WTC11 (cell line): Measurements from ENCODE around the gene ZFPL1. TPM values are rescaled to one million over a fixed set of nuclear protein-coding genes. Genes with fewer than 3 reads are reported as not detected.

Source experiments
- ARID4B ChIP-seq: sonication (generic); formaldehyde crosslinking; IDR thresholded peaks from 2 replicates; pipeline ENCODE4 v1.8.0; 2023; ENCODE audit warnings: missing genetic modification reagents, mild to moderate bottlenecking, borderline replicate concordance
- ATF3 ChIP-seq: sonication (generic); formaldehyde crosslinking; conservative IDR thresholded peaks from 2 replicates; pipeline ENCODE4 v1.8.1; 2022; ENCODE audit warnings: mild to moderate bottlenecking, missing genetic modification reagents
- ETV6 ChIP-seq: sonication (generic); formaldehyde crosslinking; IDR thresholded peaks from 2 replicates; pipeline ENCODE4 v1.8.1; 2022; ENCODE audit warnings: mild to moderate bottlenecking, missing genetic modification reagents
- FOXJ3 ChIP-seq: sonication (generic); formaldehyde crosslinking; IDR thresholded peaks from 2 replicates; pipeline ENCODE4 v1.9.0; 2021; ENCODE audit warnings: missing genetic modification reagents, mild to moderate bottlenecking, borderline replicate concordance
- FOXP4 ChIP-seq: sonication (generic); formaldehyde crosslinking; IDR thresholded peaks from 2 replicates; pipeline ENCODE4 v1.8.0; 2022; ENCODE audit warnings: mild to moderate bottlenecking, missing genetic modification reagents
- IRF1 ChIP-seq: sonication (generic); formaldehyde crosslinking; IDR thresholded peaks from 2 replicates; pipeline ENCODE4 v1.8.0; 2023; ENCODE audit warnings: missing genetic modification reagents
- KAT7 ChIP-seq: sonication (generic); formaldehyde crosslinking; IDR thresholded peaks from 2 replicates; pipeline ENCODE4 v1.8.1; 2023; ENCODE audit warnings: missing genetic modification reagents, mild to moderate bottlenecking, borderline replicate concordance
- SMAD3 ChIP-seq: sonication (generic); formaldehyde crosslinking; IDR thresholded peaks from 2 replicates; pipeline ENCODE4 v1.8.0; 2022; ENCODE audit warnings: missing genetic modification reagents, mild to moderate bottlenecking, borderline replicate concordance
- TEAD1 ChIP-seq: sonication (generic); formaldehyde crosslinking; IDR thresholded peaks from 2 replicates; pipeline ENCODE4 v1.8.0; 2022; ENCODE audit warnings: mild to moderate bottlenecking, missing genetic modification reagents
- ZNF219 ChIP-seq: sonication (generic); formaldehyde crosslinking; IDR thresholded peaks from 2 replicates; pipeline ENCODE4 v1.8.0; 2023; ENCODE audit warnings: missing genetic modification reagents, mild to moderate bottlenecking, borderline replicate concordance
- microRNA-seq: library from miRNA; unstranded; fragments of <30 nt; microRNA quantifications from one replicate; pipeline ENCODE4 v1.2.0, GENCODE V29; 2022; ENCODE audit warnings: borderline number of aligned reads
- total RNA-seq: library from RNA; stranded (reverse); gene quantifications from 3 replicates; pipeline ENCODE4 v1.2.3, GENCODE V29; 2021

Gene ZFPL1
- total RNA-seq, 1 experiment from 2014 or later, result 33.8 TPM

- TF ChIP-seq ARID4B (CRISPR knock-in tag), result no peak
- no peak for TF ChIP-seq TEAD1 (CRISPR knock-in tag)
- TF ChIP-seq ETV6 (CRISPR knock-in tag), result no peak
- TF ChIP-seq SMAD3 (CRISPR knock-in tag), result no peak
- no peak for TF ChIP-seq ATF3 (CRISPR knock-in tag)
- TF ChIP-seq ZNF219 (CRISPR knock-in tag), result no peak
- TF ChIP-seq FOXP4 (CRISPR knock-in tag), result no peak
- no peak for TF ChIP-seq KAT7
- TF ChIP-seq FOXJ3 (CRISPR knock-in tag), result no peak
- no peak for TF ChIP-seq IRF1 (CRISPR knock-in tag)
- TF ChIP-seq, all 79 proteins: peak for 0
Observed at GRCh38 chr11:65136515-65137096, 52.6 kb downstream of the ZFPL1 start (continued).

Small RNA genes lying within 50 kb of the gene (microRNA-seq; reads per million reads assigned to microRNA genes)
- 1.0 reads per million for gene MIR6751

Other genes starting within 250 kb of the ZFPL1 start
- gene CDC42BPG, start 239.6 kb upstream of the ZFPL1 start, total RNA-seq, result 14.9 to 21.6 TPM (median 17.3 TPM) in 3 replicates
- gene EHD1, start 205.6 kb upstream of the ZFPL1 start, total RNA-seq, result 29.9 to 38.1 TPM (median 35.2 TPM) in 3 replicates
- gene ATG2A, start 167.0 kb upstream of the ZFPL1 start, total RNA-seq, result 25.2 to 31.4 TPM (median 27.6 TPM) in 3 replicates
- 8.7 to 10.2 TPM (median 9.1 TPM) in 3 replicates for gene PPP2R5B, start 159.5 kb upstream of the ZFPL1 start, total RNA-seq
- gene GPHA2, start 148.3 kb upstream of the ZFPL1 start, total RNA-seq, result 1.0 to 1.6 TPM (median 1.6 TPM) in 3 replicates
- not detected in 3 replicates for gene MAJIN, start 112.1 kb upstream of the ZFPL1 start, total RNA-seq
- gene BATF2, start 87.3 kb upstream of the ZFPL1 start, total RNA-seq, result 1.3 to 3.2 TPM (median 2.2 TPM) in 3 replicates
- gene ARL2, start 70.1 kb upstream of the ZFPL1 start, total RNA-seq, result 171 to 248 TPM (median 235 TPM) in 3 replicates
- 16.7 to 19.6 TPM (median 17.6 TPM) in 3 replicates for gene SNX15, start 56.8 kb upstream of the ZFPL1 start, total RNA-seq
- 22.2 to 26.2 TPM (median 22.8 TPM) in 3 replicates for gene SAC3D1, start 43.0 kb upstream of the ZFPL1 start, total RNA-seq
- gene NAALADL1, start 25.7 kb upstream of the ZFPL1 start, total RNA-seq, result 4.5 to 6.1 TPM (median 5.9 TPM) in 3 replicates
- gene CDCA5, start 182 bp upstream of the ZFPL1 start, total RNA-seq, result 80.6 to 95.9 TPM (median 86.9 TPM) in 3 replicates
- gene VPS51, start 12.0 kb downstream of the ZFPL1 start, total RNA-seq, result 122 to 136 TPM (median 123 TPM) in 3 replicates
- gene TM7SF2, start 27.6 kb downstream of the ZFPL1 start, total RNA-seq, result 63.8 to 74.9 TPM (median 71.5 TPM) in 3 replicates
- 15.9 to 18.3 TPM (median 16.7 TPM) in 3 replicates for gene ZNHIT2, start 33.5 kb downstream of the ZFPL1 start, total RNA-seq
- 951 to 991 TPM (median 985 TPM) in 3 replicates for gene FAU, start 37.9 kb downstream of the ZFPL1 start, total RNA-seq
- gene MRPL49, start 38.1 kb downstream of the ZFPL1 start, total RNA-seq, result 51.3 to 55.9 TPM (median 53.3 TPM) in 3 replicates
- 27.6 to 34.8 TPM (median 31.8 TPM) in 3 replicates for gene SYVN1, start 50.3 kb downstream of the ZFPL1 start, total RNA-seq
- 0.27 to 0.35 TPM (median 0.32 TPM) in 3 replicates for gene SPDYC, start 86.0 kb downstream of the ZFPL1 start, total RNA-seq
- 204 to 257 TPM (median 218 TPM) in 3 replicates for gene CAPN1, start 97.7 kb downstream of the ZFPL1 start, total RNA-seq
- gene POLA2, start 177.7 kb downstream of the ZFPL1 start, total RNA-seq, result 26.9 to 35.6 TPM (median 28.5 TPM) in 3 replicates
- 11.0 to 15.2 TPM (median 11.5 TPM) in 3 replicates for gene CDC42EP2, start 230.6 kb downstream of the ZFPL1 start, total RNA-seq
- gene DPF2, start 249.6 kb downstream of the ZFPL1 start, total RNA-seq, result 59.0 to 71.0 TPM (median 66.3 TPM) in 3 replicates